ENCODE measurements around the gene NDRG4.

Gene NDRG4

DNA sequence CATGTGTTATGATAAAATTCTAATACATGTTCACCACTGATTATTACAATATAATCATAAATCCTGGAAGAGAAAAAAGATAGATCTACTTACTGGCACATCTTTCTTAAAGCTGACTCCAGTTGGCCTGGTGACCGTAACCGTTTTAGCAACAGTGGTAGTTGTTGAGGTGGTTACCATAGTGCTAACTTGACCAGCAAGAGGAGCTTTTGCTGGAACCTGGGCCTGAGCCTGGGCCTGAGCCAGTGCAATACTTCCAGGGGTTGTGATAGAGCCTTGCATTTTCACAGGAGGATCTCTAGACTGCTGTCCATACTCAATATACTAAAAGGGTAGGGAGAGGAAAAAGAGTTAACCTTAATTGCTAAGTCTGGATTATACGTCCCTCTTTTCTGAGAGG lies 51.6 kb downstream of the NDRG4 start:
- H3K9ac ChIP-seq (ENCODE audit: insufficient read length): no peak overlapping the region
- H3K36me3 ChIP-seq (ENCODE audit: insufficient read depth, low read length): peaks cover 86% of the 10 kb centered on the region
- no peak overlapping the region for H3K4me3 ChIP-seq
- TF ChIP-seq FOXP2 (optimal IDR thresholded peaks at IDR 0.05; ENCODE audit: control extremely low read depth, extremely low read length, insufficient read depth) (no peak), POLR2AphosphoS5 (IDR thresholded peaks at IDR 0.05; ENCODE audit: borderline replicate concordance, low read depth, low read length) (no peak), EZH2 (IDR thresholded peaks at IDR 0.05) (no peak)
- no peak for DNase-seq (ENCODE audit: low read depth, low spot score)
- H3K27ac ChIP-seq: no peak overlapping the region
- no peaks in the 10 kb centered on the region for H3K9me3 ChIP-seq (ENCODE audit: low read depth, low read length)

DNA sequence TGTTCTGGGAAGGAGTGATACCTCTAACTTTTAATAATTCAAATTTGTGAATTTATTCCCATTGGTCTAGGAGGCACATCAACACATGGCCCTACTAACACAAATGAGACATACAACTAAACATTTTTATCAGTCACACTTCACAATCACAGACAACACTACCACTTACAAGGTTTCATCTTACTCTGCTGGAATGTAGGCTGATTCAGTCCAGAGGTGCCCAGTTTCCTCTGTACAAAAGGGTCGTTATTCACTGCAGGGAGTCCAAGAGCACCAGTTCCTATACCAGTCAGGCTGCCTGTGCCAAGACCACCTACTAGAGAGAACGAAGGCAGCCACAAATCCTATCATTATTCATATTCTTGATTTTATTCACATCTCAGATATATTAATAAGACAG lies 56.7 kb downstream of the NDRG4 start:
- TF ChIP-seq POLR2AphosphoS5 (IDR thresholded peaks at IDR 0.05; ENCODE audit: borderline replicate concordance, low read depth, low read length) (no peak), EZH2 (IDR thresholded peaks at IDR 0.05) (no peak), FOXP2 (optimal IDR thresholded peaks at IDR 0.05; ENCODE audit: control extremely low read depth, extremely low read length, insufficient read depth) (no peak)
- Histone ChIP-seq H3K36me3 (ENCODE audit: insufficient read depth, low read length) (peaks cover 72% of the 10 kb centered on the region), H3K27ac (no peak overlapping the region), H3K9me3 (ENCODE audit: low read depth, low read length) (no peaks in the 10 kb centered on the region), H3K4me3 (no peak overlapping the region), H3K9ac (ENCODE audit: insufficient read length) (no peak overlapping the region)
- no peak for DNase-seq (ENCODE audit: low read depth, low spot score)

All from SK-N-MC (cell line).